Caco-2 (cell line): ENCODE data around the gene CRAT. TPM values are rescaled to one million over a fixed set of nuclear protein-coding genes. Genes with fewer than 3 reads are reported as not detected.

Experiments
- BruUV-seq: library from RNA; stranded (reverse); fragments of 400-500 nt; replicated peaks from 2 replicates; lab custom pipeline; 2021; lab: Mats Ljungman, UMichigan
- CTCF ChIA-PET: fragments of 300-600 bp; sonication (Branson Sonifier 250); formaldehyde crosslinking; loops from one replicate; lab custom pipeline; 2022; ENCODE audit warnings: antibody characterized with exemption; lab: Charles Lee
- POLR2A ChIA-PET: fragments of 300-600 bp; sonication (Branson Sonifier 250); formaldehyde crosslinking; loops from one replicate; lab custom pipeline; 2022; ENCODE audit warnings: antibody characterized with exemption; lab: Charles Lee
- DNase-seq, 2 experiments: peaks; one replicate each; pipeline versions ENCODE4 v3.0.0 to v3.0.0-alpha.2; 2020 to 2022
- H3K27me3 ChIP-seq: replicated peaks from 2 replicates; pipeline ENCODE4 v1.6.0; 2011; ENCODE audit warnings: low read length; ENCODE audit not compliant: control insufficient read depth, insufficient read depth
- H3K36me3 ChIP-seq: 2 replicates; pipeline ENCODE4 v1.5.1; 2011; ENCODE audit warnings: low read length; ENCODE audit not compliant: control insufficient read depth, insufficient read depth
- H3K4me1 ChIP-seq: fragments of 250-450 bp; sonication (Bioruptor Pico); 2 replicates; pipeline ENCODE4 v1.5.1; 2020; ENCODE audit warnings: mild to moderate bottlenecking
- H3K4me3 ChIP-seq: 2 replicates; pipeline ENCODE4 v1.5.1; 2011; ENCODE audit warnings: low read depth, mild to moderate bottlenecking, control low read depth, low read length
- H3K9me3 ChIP-seq: fragments of 250-450 bp; sonication (Bioruptor Pico); 2 replicates; pipeline ENCODE4 v1.5.1; 2020; ENCODE audit warnings: mild to moderate bottlenecking, moderate library complexity
- H3K27ac Mint-ChIP-seq: one replicate; pipeline ENCODE4 v1.8.0; 2022; ENCODE audit warnings: mixed read lengths; ENCODE audit not compliant: unreplicated experiment
- H3K27me3 Mint-ChIP-seq: one replicate; pipeline ENCODE4 v1.8.0; 2022; ENCODE audit warnings: mixed read lengths; ENCODE audit not compliant: insufficient read depth, unreplicated experiment
- H3K36me3 Mint-ChIP-seq: one replicate; pipeline ENCODE4 v1.8.0; 2022; ENCODE audit warnings: mild to moderate bottlenecking, mixed read lengths; ENCODE audit not compliant: insufficient read depth, unreplicated experiment
- H3K4me1 Mint-ChIP-seq: one replicate; pipeline ENCODE4 v1.8.0; 2022; ENCODE audit warnings: low read depth, mixed read lengths; ENCODE audit not compliant: unreplicated experiment
- H3K4me3 Mint-ChIP-seq: one replicate; pipeline ENCODE4 v1.8.0; 2022; ENCODE audit warnings: mild to moderate bottlenecking, moderate library complexity, mixed read lengths; ENCODE audit not compliant: unreplicated experiment
- H3K9me3 Mint-ChIP-seq: one replicate; pipeline ENCODE4 v1.8.0; 2022; ENCODE audit warnings: mixed read lengths; ENCODE audit not compliant: unreplicated experiment
- intact Hi-C: fragments of 100-400 bp; cut with micrococcal nuclease; formaldehyde crosslinking; loops from one replicate; pipeline ENCODE4 v1.10.0; 2022; ENCODE audit not compliant: unreplicated experiment
- total RNA-seq: library from RNA; stranded (reverse); gene quantifications from 2 replicates; pipeline ENCODE4 v1.2.3, GENCODE V29; 2022
- TF ChIP-seq, protein P1 (sequence below), 2 experiments: fragments of 200-600 bp in 1 of 2; IDR thresholded peaks; 1 replicate in 1 of 2; 2 replicates in 1 of 2; pipeline versions ENCODE4 v1.5.1 to v1.8.0; 2011 to 2022; ENCODE audit warnings: antibody characterized with exemption in 1 of 2, control low read depth in 1 of 2, inconsistent platforms in 1 of 2, low read depth in 1 of 2, low read length in 1 of 2, mild to moderate bottlenecking in 1 of 2, moderate library complexity in 1 of 2; ENCODE audit not compliant: insufficient read depth in 1 of 2, severe bottlenecking in 1 of 2, unreplicated experiment in 1 of 2

CRAT gene
- total RNA-seq, 1 experiment from 2014 or later, result 20.7 TPM

DNA sequence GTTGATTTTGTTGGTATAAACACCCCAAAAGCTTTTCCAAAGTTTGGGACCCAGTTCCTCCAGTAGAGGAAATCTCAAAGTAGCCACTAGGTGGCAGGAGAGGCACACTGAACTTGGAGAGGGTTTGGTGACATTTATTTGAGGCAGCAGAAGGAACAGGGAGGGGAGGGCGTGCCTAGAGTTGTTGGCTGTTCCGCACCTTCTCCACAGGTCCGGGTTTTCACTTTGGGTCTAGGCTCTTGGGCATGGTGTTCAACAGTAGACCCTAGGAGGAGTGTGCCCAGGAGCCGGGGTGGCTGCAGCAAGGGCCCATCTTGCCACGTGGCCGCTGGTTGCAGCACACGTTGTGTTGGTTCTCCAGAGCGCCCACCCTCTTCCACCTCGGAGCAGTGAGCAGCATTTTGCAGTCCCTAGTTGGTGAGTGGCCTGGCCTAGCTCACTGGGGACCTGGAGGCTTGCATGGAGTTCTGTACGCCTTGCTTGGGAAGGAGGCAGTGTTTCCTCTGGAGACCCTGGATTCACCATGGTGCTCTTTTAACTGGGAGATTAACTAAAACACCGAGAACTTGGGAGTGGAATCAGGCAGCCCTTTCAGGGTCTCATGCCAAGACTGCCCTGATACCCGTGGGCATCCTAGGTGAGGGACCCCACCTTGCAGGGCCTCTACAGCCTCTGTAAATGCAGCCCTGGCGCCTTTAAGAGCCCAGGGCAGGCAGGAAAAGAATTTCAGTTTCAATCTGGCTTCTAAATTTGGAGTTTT lies 28.8 kb upstream of the CRAT start:
- H3K4me1 Mint-ChIP-seq, result peaks cover 29% of the 10 kb centered on the region
- intact Hi-C loops, result loop anchor here (1.0 to 2.0 kb wide), 2 partner anchors 36 to 471 kb away; no protein-coding TSS in a partner anchor
- Histone ChIP-seq H3K4me3 (no peak overlapping the region), H3K27me3 (no peaks in the 10 kb centered on the region), H3K9me3 (no peaks in the 10 kb centered on the region), H3K4me1 (peaks cover 46% of the 10 kb centered on the region), H3K36me3 (peaks cover 5% of the 10 kb centered on the region)
- peak; percentile 78 to 80 for DNase-seq
- no peaks in the 10 kb centered on the region for H3K27me3 Mint-ChIP-seq
- POLR2A ChIA-PET, result interaction anchor here (0.6 to 0.9 kb wide), 4 partner anchors 39 to 1176 kb away, joined by 3 read pairs; partner anchors contain the start of gene IER5L
- peak overlapping the region; percentile 64 for H3K4me3 Mint-ChIP-seq
- TF ChIP-seq, protein P1, sequence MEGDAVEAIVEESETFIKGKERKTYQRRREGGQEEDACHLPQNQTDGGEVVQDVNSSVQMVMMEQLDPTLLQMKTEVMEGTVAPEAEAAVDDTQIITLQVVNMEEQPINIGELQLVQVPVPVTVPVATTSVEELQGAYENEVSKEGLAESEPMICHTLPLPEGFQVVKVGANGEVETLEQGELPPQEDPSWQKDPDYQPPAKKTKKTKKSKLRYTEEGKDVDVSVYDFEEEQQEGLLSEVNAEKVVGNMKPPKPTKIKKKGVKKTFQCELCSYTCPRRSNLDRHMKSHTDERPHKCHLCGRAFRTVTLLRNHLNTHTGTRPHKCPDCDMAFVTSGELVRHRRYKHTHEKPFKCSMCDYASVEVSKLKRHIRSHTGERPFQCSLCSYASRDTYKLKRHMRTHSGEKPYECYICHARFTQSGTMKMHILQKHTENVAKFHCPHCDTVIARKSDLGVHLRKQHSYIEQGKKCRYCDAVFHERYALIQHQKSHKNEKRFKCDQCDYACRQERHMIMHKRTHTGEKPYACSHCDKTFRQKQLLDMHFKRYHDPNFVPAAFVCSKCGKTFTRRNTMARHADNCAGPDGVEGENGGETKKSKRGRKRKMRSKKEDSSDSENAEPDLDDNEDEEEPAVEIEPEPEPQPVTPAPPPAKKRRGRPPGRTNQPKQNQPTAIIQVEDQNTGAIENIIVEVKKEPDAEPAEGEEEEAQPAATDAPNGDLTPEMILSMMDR (IDR thresholded peaks at IDR 0.05; ENCODE audit: insufficient read depth in 1 of 2, low read depth in 1 of 2, low read length in 1 of 2, severe bottlenecking in 1 of 2, unreplicated experiment in 1 of 2), result peak; percentile 81 to 91
- BruUV-seq, result no TSS peak
- H3K27ac Mint-ChIP-seq, result peak overlapping the region; percentile 95
- CTCF ChIA-PET, result interaction anchor here (0.6 to 2.6 kb wide), 16 partner anchors 8 to 643 kb away, joined by 3 to 8 read pairs (median 4); partner anchors contain the start of gene IER5L
- peaks cover 40% of the 10 kb centered on the region for H3K36me3 Mint-ChIP-seq
- no peaks in the 10 kb centered on the region for H3K9me3 Mint-ChIP-seq

DNA sequence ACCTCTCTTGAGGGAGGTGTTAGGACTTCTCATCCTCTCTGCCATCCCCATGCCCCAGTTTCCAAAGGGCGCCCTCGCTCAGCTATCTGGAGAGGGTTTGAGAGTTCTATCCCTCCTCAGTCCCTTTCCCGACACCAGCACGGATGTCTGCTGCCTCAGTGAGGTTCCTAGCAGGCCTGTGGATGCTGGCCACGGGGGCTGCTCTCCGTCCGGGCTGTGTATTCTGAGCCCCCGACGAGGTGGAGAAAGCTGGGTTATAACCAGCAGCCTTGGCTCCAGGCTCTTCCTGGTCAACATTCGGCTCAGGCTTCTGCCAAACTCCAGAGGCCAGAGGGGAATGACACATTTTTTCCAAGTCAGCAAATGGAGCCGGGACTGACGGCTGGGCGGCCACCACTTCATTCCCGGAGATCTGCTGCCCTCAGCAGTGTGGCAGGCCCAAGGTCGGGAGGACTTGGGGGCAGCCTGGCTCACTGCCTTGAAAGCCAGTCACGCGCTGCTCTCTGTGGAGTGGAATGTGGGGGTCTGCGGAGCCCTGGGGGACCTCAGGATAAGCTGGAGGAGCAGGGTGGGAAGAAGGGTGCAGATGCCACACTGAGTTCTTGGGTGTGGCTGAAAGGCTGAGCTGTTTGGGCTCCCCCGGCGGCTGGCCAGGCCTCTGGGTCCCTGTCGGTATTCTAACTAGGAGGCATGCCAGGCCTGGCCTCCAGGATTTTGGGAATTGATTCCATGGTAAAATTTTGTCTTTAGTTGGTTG lies 28.1 kb upstream of the CRAT start:
- H3K27me3 ChIP-seq, result no peaks in the 10 kb centered on the region
- H3K4me1 ChIP-seq, result peaks cover 39% of the 10 kb centered on the region
- Mint-ChIP-seq H3K9me3 (no peaks in the 10 kb centered on the region), H3K27ac (peak overlapping the region; percentile 95), H3K27me3 (no peaks in the 10 kb centered on the region), H3K4me3 (peak overlapping the region; percentile 64), H3K36me3 (peaks cover 34% of the 10 kb centered on the region), H3K4me1 (peaks cover 23% of the 10 kb centered on the region)
- BruUV-seq, result no TSS peak
- intact Hi-C loops, result loop anchor here (1.0 to 2.0 kb wide), 2 partner anchors 37 to 472 kb away; no protein-coding TSS in a partner anchor
- H3K4me3 ChIP-seq, result no peak overlapping the region
- POLR2A ChIA-PET, result interaction anchor here (0.8 to 0.9 kb wide), 2 partner anchors 39 to 358 kb away, joined by 3 read pairs; partner anchors contain the start of gene IER5L
- no peaks in the 10 kb centered on the region for H3K9me3 ChIP-seq
- TF ChIP-seq, protein P1 (IDR thresholded peaks at IDR 0.05; ENCODE audit: insufficient read depth in 1 of 2, low read depth in 1 of 2, low read length in 1 of 2, severe bottlenecking in 1 of 2, unreplicated experiment in 1 of 2), result no peak
- H3K36me3 ChIP-seq, result peaks cover 3% of the 10 kb centered on the region
- CTCF ChIA-PET, result interaction anchor here (0.6 to 2.6 kb wide), 13 partner anchors 9 to 634 kb away, joined by 3 to 8 read pairs (median 4); partner anchors contain the start of gene IER5L
- no peak for DNase-seq

DNA sequence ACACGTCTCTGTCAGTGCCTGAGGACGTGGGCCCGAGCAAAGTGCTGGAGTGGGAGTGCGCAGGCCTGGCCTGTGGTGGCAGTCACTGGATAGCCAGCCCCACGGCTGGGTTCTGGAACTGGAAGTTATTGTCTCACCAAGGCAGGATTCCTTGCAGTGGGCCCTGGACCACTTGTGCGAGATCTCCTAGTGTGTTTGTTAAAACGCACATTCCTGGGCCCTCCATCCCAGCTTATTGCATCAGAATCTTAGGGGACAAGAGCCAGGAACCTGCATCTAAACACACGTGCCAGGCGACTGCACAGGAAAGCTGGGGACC lies 27.5 kb upstream of the CRAT start:
- BruUV-seq, result no TSS peak
- peaks cover 3% of the 10 kb centered on the region for H3K36me3 ChIP-seq
- no peak for DNase-seq
- no peak overlapping the region for H3K4me3 ChIP-seq
- H3K27me3 ChIP-seq, result no peaks in the 10 kb centered on the region
- H3K4me1 ChIP-seq, result peaks cover 34% of the 10 kb centered on the region
- no peaks in the 10 kb centered on the region for H3K9me3 Mint-ChIP-seq
- no peaks in the 10 kb centered on the region for H3K9me3 ChIP-seq
- no peaks in the 10 kb centered on the region for H3K27me3 Mint-ChIP-seq
- peaks cover 17% of the 10 kb centered on the region for H3K4me1 Mint-ChIP-seq
- no peak overlapping the region for H3K4me3 Mint-ChIP-seq
- no peak overlapping the region for H3K27ac Mint-ChIP-seq
- TF ChIP-seq, protein P1 (IDR thresholded peaks at IDR 0.05; ENCODE audit: insufficient read depth in 1 of 2, low read depth in 1 of 2, low read length in 1 of 2, severe bottlenecking in 1 of 2, unreplicated experiment in 1 of 2), result no peak
- ChIA-PET CTCF (interaction anchor here (1.5 kb wide), 1 partner anchor 36 kb away, joined by 6 read pairs; no protein-coding TSS in a partner anchor), POLR2A (no interaction called here)
- H3K36me3 Mint-ChIP-seq, result peaks cover 30% of the 10 kb centered on the region
- intact Hi-C loops, result loop anchor here (2.0 kb wide), 1 partner anchor 473 kb away; no protein-coding TSS in a partner anchor
